Measurements from ENCODE around the gene TMEM178B. TPM values are rescaled to one million over a fixed set of nuclear protein-coding genes. Genes with fewer than 3 reads are reported as not detected.

The TMEM178B gene
- total and polyA plus RNA-seq, 2 of the 4 experiments (the other 2 are of a cell fraction): under 0.01 to 0.05 TPM

DNA sequence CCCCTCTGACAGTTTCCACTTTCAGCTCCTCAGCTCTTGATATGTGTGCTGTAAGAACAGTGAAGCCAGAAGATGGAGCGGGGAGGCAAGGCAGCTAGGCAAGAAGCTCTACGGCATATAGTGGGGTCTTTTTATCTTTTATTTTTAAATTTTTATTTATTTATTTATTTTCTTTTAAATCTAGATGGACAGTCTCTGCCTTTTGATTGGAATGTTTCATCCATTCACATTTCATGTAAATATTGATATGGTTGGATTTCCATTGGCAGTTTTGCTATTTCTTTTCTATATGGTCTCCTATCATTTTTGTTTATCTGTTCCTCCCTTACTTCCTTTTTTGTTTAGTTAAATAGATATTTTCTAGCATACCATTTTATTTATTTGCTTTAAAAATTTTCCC is 183.7 kb downstream of the TMEM178B start:
- H2BK20ac ChIP-seq (ENCODE audit: low read depth, low read length): no peak overlapping the region
- DNase-seq (no peak), ATAC-seq (ENCODE audit: low read depth) (no peak)
- no peak overlapping the region for H2BK5ac ChIP-seq (ENCODE audit: low read depth, low read length, poor library complexity, severe bottlenecking)
- no peak overlapping the region for H3K18ac ChIP-seq (ENCODE audit: low read depth, low read length)
- peaks cover 10% of the 10 kb centered on the region for H3K9me3 ChIP-seq (ENCODE audit: control insufficient read depth, insufficient read depth, low read length)
- ChIA-PET CTCF (no interaction called here), POLR2A (ENCODE audit: unreplicated experiment) (no interaction called here)
- H3K23ac ChIP-seq (ENCODE audit: low read depth, low read length): no peak overlapping the region
- no peak overlapping the region for H3K9ac ChIP-seq (ENCODE audit: low read depth, low read length)
- no TSS peak for BruUV-seq (replicated peaks)
- in situ Hi-C loops (cut with MboI; ENCODE audit: low sequenced_read_pairs): no loop called here
- no peak overlapping the region for H3K4me2 ChIP-seq (ENCODE audit: low read depth, low read length)
- no peak overlapping the region for H3K4ac ChIP-seq (ENCODE audit: low read depth, low read length)
- H3K14ac ChIP-seq (replicated peaks; ENCODE audit: low read depth, low read length): no peak overlapping the region
- no CpG with 5 or more reads among the region's 2 CpGs for WGBS, 2 experiments (ENCODE audit: extremely low coverage in 2 of 2, insufficient read length in 1 of 2)
- no peak overlapping the region for H2AK9ac ChIP-seq (replicated peaks; ENCODE audit: low read depth, low read length, poor library complexity)
- no peaks in the 10 kb centered on the region for H3K4me1 ChIP-seq (ENCODE audit: control insufficient read depth, insufficient read depth, low read length)
- no peaks in the 10 kb centered on the region for H3K36me3 ChIP-seq (ENCODE audit: control insufficient read depth, insufficient read depth, low read length)
- no peak overlapping the region for H2AFZ ChIP-seq (replicated peaks; ENCODE audit: low read length, poor library complexity)
- dilution Hi-C loops (cut with HindIII; ENCODE audit: low sequenced_read_pairs, unreplicated experiment): no loop called here
- no peak overlapping the region for H2AK5ac ChIP-seq (ENCODE audit: low read depth, low read length)
- H3K4me3 ChIP-seq (ENCODE audit: insufficient read depth, low read depth, low read length): no peak overlapping the region
- no peak overlapping the region for H4K8ac ChIP-seq (ENCODE audit: low read depth in 2 of 2, low read length in 2 of 2)
- no peaks in the 10 kb centered on the region for H3K27me3 ChIP-seq (ENCODE audit: control insufficient read depth, insufficient read depth, low read length)
- no peak overlapping the region for H3K27ac ChIP-seq (ENCODE audit: insufficient read depth, low read length)
- TF ChIP-seq, protein P1, sequence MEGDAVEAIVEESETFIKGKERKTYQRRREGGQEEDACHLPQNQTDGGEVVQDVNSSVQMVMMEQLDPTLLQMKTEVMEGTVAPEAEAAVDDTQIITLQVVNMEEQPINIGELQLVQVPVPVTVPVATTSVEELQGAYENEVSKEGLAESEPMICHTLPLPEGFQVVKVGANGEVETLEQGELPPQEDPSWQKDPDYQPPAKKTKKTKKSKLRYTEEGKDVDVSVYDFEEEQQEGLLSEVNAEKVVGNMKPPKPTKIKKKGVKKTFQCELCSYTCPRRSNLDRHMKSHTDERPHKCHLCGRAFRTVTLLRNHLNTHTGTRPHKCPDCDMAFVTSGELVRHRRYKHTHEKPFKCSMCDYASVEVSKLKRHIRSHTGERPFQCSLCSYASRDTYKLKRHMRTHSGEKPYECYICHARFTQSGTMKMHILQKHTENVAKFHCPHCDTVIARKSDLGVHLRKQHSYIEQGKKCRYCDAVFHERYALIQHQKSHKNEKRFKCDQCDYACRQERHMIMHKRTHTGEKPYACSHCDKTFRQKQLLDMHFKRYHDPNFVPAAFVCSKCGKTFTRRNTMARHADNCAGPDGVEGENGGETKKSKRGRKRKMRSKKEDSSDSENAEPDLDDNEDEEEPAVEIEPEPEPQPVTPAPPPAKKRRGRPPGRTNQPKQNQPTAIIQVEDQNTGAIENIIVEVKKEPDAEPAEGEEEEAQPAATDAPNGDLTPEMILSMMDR (conservative IDR thresholded peaks at IDR 0.05; ENCODE audit: low read depth, low read length): no peak
- TF ChIP-seq RCOR1 (IDR thresholded peaks at IDR 0.05; ENCODE audit: insufficient replicate concordance, low read length) (no peak), RFX5 (IDR thresholded peaks at IDR 0.05; ENCODE audit: low read depth, low read length) (no peak), NFE2L2 (IDR thresholded peaks at IDR 0.05; ENCODE audit: low read depth, low read length) (no peak), SMC3 (IDR thresholded peaks at IDR 0.05; ENCODE audit: low read depth, low read length) (no peak), POLR2A (IDR thresholded peaks at IDR 0.05; ENCODE audit: low read depth, low read length) (no peak), CEBPB (IDR thresholded peaks at IDR 0.05; ENCODE audit: low read depth, low read length) (no peak), FOS (IDR thresholded peaks at IDR 0.05; ENCODE audit: low read depth, low read length) (no peak), MXI1 (IDR thresholded peaks at IDR 0.05; ENCODE audit: borderline replicate concordance, low read depth, low read length) (no peak)
- intact Hi-C loops (cut with micrococcal nuclease): no loop called here
- H3K79me1 ChIP-seq (ENCODE audit: low read depth in 1 of 2, low read length in 2 of 2): no peaks in the 10 kb centered on the region
- H4K5ac ChIP-seq (ENCODE audit: low read depth, low read length): no peak overlapping the region
- no peak overlapping the region for H4K91ac ChIP-seq (ENCODE audit: insufficient read depth, low read depth, low read length)
- no peaks in the 10 kb centered on the region for H4K20me1 ChIP-seq (ENCODE audit: insufficient read depth, low read length)
- H3K9me1 ChIP-seq (ENCODE audit: insufficient read depth, low read length): no peaks in the 10 kb centered on the region
- no peak overlapping the region for H2BK15ac ChIP-seq (ENCODE audit: low read depth, low read length)
- no peak overlapping the region for H3K56ac ChIP-seq (ENCODE audit: extremely low read depth, insufficient read depth, low read length)
- no peak overlapping the region for H2BK120ac ChIP-seq (ENCODE audit: low read depth, low read length)

All from IMR-90 (cell line).